Fibroblast of the conjunctiva (primary cell): Measurements from ENCODE around the gene ZNF714.

Experiments
- DNase-seq: peaks from one replicate; pipeline ENCODE4 v3.0.0-alpha.2; 2010; ENCODE audit warnings: low read depth

Gene ZNF714

GRCh38 chr19:21082011-21082975 lies at the start of gene ZNF714:
TSS of gene ZNF714 (plus strand) at chr19:21082203. CDS start at chr19:21098269, 16,066 bp downstream.
- DNase-seq: peak; percentile 90

GRCh38 chr19:21045028-21045427 lies 37.0 kb upstream of the ZNF714 start:
- no peak for DNase-seq

- DNase-seq: no peak
Measured at GRCh38 chr19:21046489-21046888, 35.5 kb upstream of the ZNF714 start.

GRCh38 chr19:21047716-21048115 lies 34.3 kb upstream of the ZNF714 start:
- no peak for DNase-seq

GRCh38 chr19:21052902-21053301 lies 29.1 kb upstream of the ZNF714 start:
- no peak for DNase-seq

GRCh38 chr19:21065336-21065735 lies 16.7 kb upstream of the ZNF714 start:
- no peak for DNase-seq

GRCh38 chr19:21084343-21084742 lies 2.3 kb downstream of the ZNF714 start:
- no peak for DNase-seq

- DNase-seq: no peak
Measured at GRCh38 chr19:21087871-21088270, 5.9 kb downstream of the ZNF714 start.

- no peak for DNase-seq
Measured at GRCh38 chr19:21092109-21092508, 10.1 kb downstream of the ZNF714 start.

GRCh38 chr19:21094347-21095025 lies 12.5 kb downstream of the ZNF714 start:
- no peak for DNase-seq

GRCh38 chr19:21098291-21098690 lies 16.3 kb downstream of the ZNF714 start:
- DNase-seq: no peak

- DNase-seq: no peak
Measured at GRCh38 chr19:21101521-21102242, 19.7 kb downstream of the ZNF714 start.

- DNase-seq: no peak
Measured at GRCh38 chr19:21109116-21109515, 27.1 kb downstream of the ZNF714 start.

- no peak for DNase-seq
Measured at GRCh38 chr19:21110183-21110582, 28.2 kb downstream of the ZNF714 start.

- DNase-seq: no peak
Measured at GRCh38 chr19:21115430-21115829, 33.4 kb downstream of the ZNF714 start.

- no peak for DNase-seq
Measured at GRCh38 chr19:21117041-21117907, 35.3 kb downstream of the ZNF714 start.

GRCh38 chr19:21126078-21126477 lies 44.1 kb downstream of the ZNF714 start:
- no peak for DNase-seq

- DNase-seq: no peak
Measured at GRCh38 chr19:21127001-21127400, 45.0 kb downstream of the ZNF714 start.

- DNase-seq: no peak
Measured at GRCh38 chr19:21127898-21128297, 45.9 kb downstream of the ZNF714 start.

GRCh38 chr19:21128901-21129698 lies 47.1 kb downstream of the ZNF714 start:
- no peak for DNase-seq
